Subcutaneous abdominal adipose tissue (tissue), 5 donors: Measurements from ENCODE around the gene HLF.

Experiments used
- H3K27ac ChIP-seq: one replicate; pipeline ENCODE4 v1.7.0; 2013; ENCODE audit warnings: low read depth, mild to moderate bottlenecking, inconsistent platforms, low read length, moderate library complexity
- H3K27me3 ChIP-seq, 5 donors: one replicate each; pipeline ENCODE4 v1.7.0; 2013; ENCODE audit warnings: low read length in 5 of 5, inconsistent platforms in 1 of 5; ENCODE audit not compliant: control insufficient read depth in 5 of 5, insufficient read depth in 4 of 5
- H3K36me3 ChIP-seq, 5 donors: one replicate each; pipeline ENCODE4 v1.7.0; 2013; ENCODE audit warnings: low read length in 5 of 5; ENCODE audit not compliant: control insufficient read depth in 5 of 5, insufficient read depth in 5 of 5
- H3K4me1 ChIP-seq, 5 donors: one replicate each; pipeline ENCODE4 v1.7.0; 2013; ENCODE audit warnings: low read length in 5 of 5, mild to moderate bottlenecking in 3 of 5, moderate library complexity in 1 of 5; ENCODE audit not compliant: control insufficient read depth in 5 of 5, insufficient read depth in 5 of 5
- H3K4me3 ChIP-seq, 5 donors: one replicate each; pipeline ENCODE4 v1.7.0; 2013; ENCODE audit warnings: low read length in 5 of 5, low read depth in 1 of 5
- H3K9ac ChIP-seq, 5 donors: one replicate each; pipeline ENCODE4 v1.7.0; 2013; ENCODE audit warnings: low read length in 5 of 5, mild to moderate bottlenecking in 4 of 5, moderate library complexity in 3 of 5
- H3K9me3 ChIP-seq, 5 donors: one replicate each; pipeline ENCODE4 v1.7.0; 2013; ENCODE audit warnings: low read length in 5 of 5; ENCODE audit not compliant: control insufficient read depth in 5 of 5
- donor health status: healthy.
- donor health status: healthy.
- donor health status: healthy.
- donor health status: healthy.
- donor health status: healthy.

The HLF gene

GRCh38 chr17:55348749-55349354, 84.1 kb downstream of the HLF start:
- Histone ChIP-seq H3K9me3 (peaks cover 0 to 6% (median 3%) of the 10 kb centered on the region in 5 donors), H3K27ac (no peak overlapping the region), H3K36me3 (no peaks in the 10 kb centered on the region), H3K4me1 (no peaks in the 10 kb centered on the region), H3K4me3 (no peak overlapping the region), H3K27me3 (no peaks in the 10 kb centered on the region), H3K9ac (no peak overlapping the region)

DNA sequence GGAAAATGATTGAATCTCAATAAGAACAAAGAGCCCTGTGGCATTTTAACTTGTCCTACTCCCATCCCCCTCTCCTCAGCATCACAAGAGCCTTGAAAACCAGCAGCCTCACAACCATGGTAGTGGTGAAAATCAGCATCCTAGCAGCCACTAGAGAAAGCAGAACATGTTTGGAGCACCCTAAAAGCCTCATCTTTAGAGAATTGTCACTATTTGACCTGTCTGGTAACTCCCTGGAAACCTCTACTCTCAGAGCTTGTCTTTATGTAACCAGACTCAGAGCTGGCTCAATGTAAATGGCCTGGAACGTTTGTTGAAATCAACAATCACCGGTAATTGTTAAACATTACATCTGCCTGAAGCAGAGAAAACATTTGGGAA, 86.1 kb downstream of the HLF start:
- Histone ChIP-seq H3K9me3 (peaks cover 0 to 6% (median 3%) of the 10 kb centered on the region in 5 donors), H3K4me3 (no peak overlapping the region), H3K36me3 (no peaks in the 10 kb centered on the region), H3K27ac (no peak overlapping the region), H3K9ac (no peak overlapping the region), H3K27me3 (no peaks in the 10 kb centered on the region), H3K4me1 (no peaks in the 10 kb centered on the region)

GRCh38 chr17:55351226-55351625, 86.5 kb downstream of the HLF start:
- H3K4me1 ChIP-seq = no peaks in the 10 kb centered on the region
- H3K27ac ChIP-seq = no peak overlapping the region
- no peak overlapping the region for H3K9ac ChIP-seq

DNA sequence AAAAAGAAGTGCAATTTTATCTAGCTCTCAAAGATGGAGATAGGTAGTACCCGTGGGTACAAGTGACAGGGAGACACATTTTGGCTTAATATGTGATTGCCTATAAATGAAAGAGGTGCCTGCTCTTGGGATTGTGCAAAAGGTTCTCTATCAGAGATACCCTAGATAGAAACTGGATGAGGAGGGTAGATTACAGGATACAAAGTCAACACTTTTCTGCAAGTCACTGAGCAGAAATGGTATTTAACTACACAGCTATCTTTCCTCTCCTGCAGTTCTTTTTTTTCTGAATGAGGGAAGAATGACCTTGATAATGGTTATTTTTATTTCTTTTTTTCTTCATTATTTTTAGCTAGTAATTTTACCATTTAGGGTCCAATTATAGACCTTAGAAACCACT, 89.2 kb downstream of the HLF start:
- no peaks in the 10 kb centered on the region for H3K36me3 ChIP-seq
- H3K9ac ChIP-seq = no peak overlapping the region
- no peaks in the 10 kb centered on the region for H3K27me3 ChIP-seq

More at GRCh38 chr17:55351226-55351625, 86.5 kb downstream of the HLF start:
- H3K36me3 ChIP-seq = no peaks in the 10 kb centered on the region
- peaks cover 0 to 6% (median 3%) of the 10 kb centered on the region in 5 donors for H3K9me3 ChIP-seq
- H3K27me3 ChIP-seq = no peaks in the 10 kb centered on the region
- H3K4me3 ChIP-seq = no peak overlapping the region

DNA sequence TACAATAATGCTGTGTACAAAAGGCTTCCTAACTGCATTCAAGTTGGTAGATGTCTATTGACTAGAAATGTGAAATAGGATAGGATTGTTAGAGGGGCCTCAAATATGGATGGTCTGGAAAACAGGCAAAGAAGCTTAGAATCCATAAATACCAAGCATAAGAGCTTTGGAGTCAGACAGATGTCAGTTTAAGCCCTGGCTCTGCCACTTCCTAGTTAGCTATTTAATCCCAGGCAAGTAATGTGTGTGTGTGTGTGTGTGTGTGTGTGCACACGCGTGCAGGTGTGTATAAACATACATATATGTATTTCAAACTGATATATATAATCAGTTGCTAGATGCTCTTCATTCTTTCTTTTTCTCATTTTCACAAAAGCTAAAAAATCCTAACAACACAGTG, 90.2 kb downstream of the HLF start:
- no peaks in the 10 kb centered on the region for H3K27me3 ChIP-seq
- H3K9ac ChIP-seq = no peak overlapping the region
- no peak overlapping the region for H3K4me3 ChIP-seq
- no peak overlapping the region for H3K27ac ChIP-seq
- peaks cover 0 to 3% (median 0%) of the 10 kb centered on the region in 5 donors for H3K4me1 ChIP-seq
- no peaks in the 10 kb centered on the region for H3K9me3 ChIP-seq
- H3K36me3 ChIP-seq = no peaks in the 10 kb centered on the region

More for the DNA sequence above, 89.2 kb downstream of the HLF start:
- Histone ChIP-seq H3K9me3 (no peaks in the 10 kb centered on the region), H3K4me1 (peaks cover 0 to 3% (median 0%) of the 10 kb centered on the region in 5 donors), H3K27ac (no peak overlapping the region), H3K4me3 (no peak overlapping the region)

- Histone ChIP-seq H3K4me1 (peaks cover 0 to 3% (median 0%) of the 10 kb centered on the region in 5 donors), H3K27me3 (no peaks in the 10 kb centered on the region), H3K4me3 (no peak overlapping the region), H3K9me3 (peaks cover 0 to 8% (median 2%) of the 10 kb centered on the region in 5 donors), H3K36me3 (no peaks in the 10 kb centered on the region), H3K9ac (no peak overlapping the region), H3K27ac (no peak overlapping the region)
These were observed 91.9 kb downstream of the HLF start for GRCh38 chr17:55356434-55357328.

DNA sequence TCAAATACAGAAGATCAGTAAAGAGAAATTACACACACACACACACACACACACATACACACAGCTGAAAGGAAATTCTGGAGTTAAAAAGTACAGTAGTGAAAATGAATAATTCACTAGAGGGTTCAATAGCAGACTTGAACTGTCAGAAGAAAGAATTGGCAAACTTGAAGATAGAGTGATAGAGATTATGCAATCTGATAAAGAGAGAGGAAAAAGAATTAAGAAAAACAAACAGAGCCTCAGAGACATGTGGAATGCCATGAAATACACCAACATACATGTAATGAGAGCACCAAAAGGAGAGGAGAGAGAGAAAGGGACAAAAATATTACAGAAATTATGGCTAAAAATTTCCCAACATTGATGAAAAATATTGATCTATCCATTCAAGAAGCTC, 96.2 kb downstream of the HLF start:
- Histone ChIP-seq H3K27ac (no peak overlapping the region), H3K36me3 (no peaks in the 10 kb centered on the region), H3K4me3 (no peak overlapping the region), H3K9ac (no peak overlapping the region), H3K9me3 (peaks cover 0 to 8% (median 2%) of the 10 kb centered on the region in 5 donors), H3K27me3 (no peaks in the 10 kb centered on the region), H3K4me1 (peaks cover 0 to 3% (median 0%) of the 10 kb centered on the region in 5 donors)

DNA sequence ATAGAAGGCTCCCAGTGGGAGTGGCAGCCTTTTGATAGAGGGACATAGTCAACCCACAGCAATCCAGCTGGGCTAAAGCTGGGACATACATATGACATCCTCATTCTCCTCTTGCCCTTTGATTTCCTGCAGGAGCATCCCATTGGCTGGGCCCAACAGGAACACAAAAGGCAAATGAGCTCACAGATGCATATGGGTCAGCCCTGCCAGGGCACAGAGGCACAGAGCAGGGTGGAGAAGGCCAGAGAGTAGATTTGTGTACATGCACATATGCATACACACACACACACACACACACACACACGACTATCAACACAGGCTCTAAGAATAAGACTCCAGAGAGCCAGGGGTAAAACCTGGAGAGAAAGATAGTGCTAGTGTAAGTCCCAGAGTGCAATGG, 98.3 kb downstream of the HLF start:
- Histone ChIP-seq H3K9me3 (peaks cover 0 to 8% (median 2%) of the 10 kb centered on the region in 5 donors), H3K4me1 (no peaks in the 10 kb centered on the region), H3K9ac (no peak overlapping the region), H3K36me3 (no peaks in the 10 kb centered on the region), H3K4me3 (no peak overlapping the region), H3K27me3 (no peaks in the 10 kb centered on the region), H3K27ac (no peak overlapping the region)

DNA sequence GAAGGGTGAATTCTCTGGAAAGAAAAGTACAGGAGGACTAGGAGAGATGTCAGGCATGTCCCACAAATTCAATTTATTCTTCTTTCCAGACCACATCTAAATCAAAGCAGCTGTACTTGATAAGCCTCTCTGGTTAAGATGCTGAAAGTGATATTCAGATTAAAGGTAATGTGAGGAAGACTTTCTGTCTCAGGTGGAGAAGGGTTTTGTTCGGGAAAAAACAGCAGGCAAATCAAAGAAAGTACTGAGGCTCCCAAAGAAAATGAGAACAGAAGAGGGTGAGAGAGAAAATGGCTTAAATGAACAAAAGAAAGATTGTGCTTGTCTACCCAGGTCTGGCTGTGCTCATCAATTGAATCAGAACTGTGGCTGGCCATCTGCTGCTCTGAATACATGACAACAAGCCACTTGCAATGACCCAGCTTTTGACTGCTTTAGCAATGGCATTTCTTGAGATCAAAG, 101.3 kb downstream of the HLF start:
- Histone ChIP-seq H3K36me3 (no peaks in the 10 kb centered on the region), H3K27ac (no peak overlapping the region), H3K4me3 (no peak overlapping the region), H3K27me3 (no peaks in the 10 kb centered on the region), H3K4me1 (no peaks in the 10 kb centered on the region), H3K9ac (no peak overlapping the region), H3K9me3 (peaks cover 0 to 4% (median 2%) of the 10 kb centered on the region in 5 donors)

- Histone ChIP-seq H3K9me3 (no peaks in the 10 kb centered on the region), H3K27ac (no peak overlapping the region), H3K27me3 (no peaks in the 10 kb centered on the region), H3K4me3 (no peak overlapping the region), H3K9ac (no peak overlapping the region), H3K4me1 (no peaks in the 10 kb centered on the region), H3K36me3 (no peaks in the 10 kb centered on the region)
These were observed 103.9 kb downstream of the HLF start for GRCh38 chr17:55368706-55369105.
